A673 (cell line): ENCODE results near the gene C3orf20. TPM values are rescaled to one million over a fixed set of nuclear protein-coding genes. Genes with fewer than 3 reads are reported as not detected.

ENCODE experiments used
- BruUV-seq: library from RNA; stranded (reverse); fragments of 400-500 nt; replicated peaks from 2 replicates; lab custom pipeline; 2021; lab: Mats Ljungman, UMichigan
- CTCF ChIA-PET: fragments of 300-600 bp; sonication (Branson Sonifier 250); formaldehyde crosslinking; loops from one replicate; lab custom pipeline; 2022; ENCODE audit warnings: antibody characterized with exemption; lab: Charles Lee
- POLR2A ChIA-PET: fragments of 300-600 bp; sonication (Branson Sonifier 250); formaldehyde crosslinking; loops from one replicate; lab custom pipeline; 2022; ENCODE audit warnings: antibody characterized with exemption; ENCODE audit not compliant: low non-redundant PET; lab: Charles Lee
- DNase-seq: peaks from one replicate; pipeline ENCODE4 v3.0.0-alpha.2; 2015; ENCODE audit warnings: low spot score
- H3K27ac ChIP-seq: fragments of 200-600 bp; sonication (generic); 2 replicates; pipeline ENCODE4 v1.5.1; 2016; ENCODE audit warnings: mixed run types, low read depth, mild to moderate bottlenecking, mixed read lengths, antibody characterized with exemption, low read length; ENCODE audit not compliant: poor library complexity, severe bottlenecking
- H3K27me3 ChIP-seq: fragments of 200-600 bp; sonication (generic); replicated peaks from 2 replicates; pipeline ENCODE4 v1.6.1; 2017; ENCODE audit warnings: mixed run types, low read depth, mild to moderate bottlenecking, mixed read lengths, antibody characterized with exemption, low read length; ENCODE audit not compliant: insufficient read depth, poor library complexity
- H3K36me3 ChIP-seq: fragments of 200-600 bp; sonication (generic); 2 replicates; pipeline ENCODE4 v1.6.1; 2016; ENCODE audit warnings: mixed run types, mild to moderate bottlenecking, mixed read lengths, antibody characterized with exemption, low read length; ENCODE audit not compliant: insufficient read depth, poor library complexity, severe bottlenecking
- H3K4me1 ChIP-seq: fragments of 200-600 bp; sonication (generic); 2 replicates; pipeline ENCODE4 v1.6.1; 2017; ENCODE audit warnings: mixed run types, mild to moderate bottlenecking, mixed read lengths, antibody characterized with exemption, low read length; ENCODE audit not compliant: insufficient read depth, poor library complexity, severe bottlenecking
- H3K4me3 ChIP-seq: fragments of 200-600 bp; sonication (generic); 2 replicates; pipeline ENCODE4 v1.5.1; 2016; ENCODE audit warnings: low read depth, mixed run types, mild to moderate bottlenecking, mixed read lengths, low read length; ENCODE audit not compliant: poor library complexity, severe bottlenecking
- H3K9me3 ChIP-seq: fragments of 200-600 bp; sonication (generic); 2 replicates; pipeline ENCODE4 v1.6.1; 2016; ENCODE audit warnings: mixed run types, low read depth, mild to moderate bottlenecking, mixed read lengths, antibody characterized with exemption, low read length; ENCODE audit not compliant: poor library complexity, severe bottlenecking
- EZH2 ChIP-seq: fragments of 200-600 bp; sonication (generic); IDR thresholded peaks from 2 replicates; pipeline ENCODE4 v1.6.1; 2017; ENCODE audit warnings: borderline replicate concordance, low read depth, mild to moderate bottlenecking, mixed read lengths, antibody characterized with exemption, low read length; ENCODE audit not compliant: poor library complexity, severe bottlenecking
- intact Hi-C: fragments of 100-400 bp; cut with micrococcal nuclease; formaldehyde crosslinking; loops from one replicate; pipeline ENCODE4 v1.10.0; 2022; ENCODE audit not compliant: unreplicated experiment
- total RNA-seq: library from RNA; stranded (reverse); gene quantifications from 2 replicates; pipeline ENCODE4 v1.2.3, GENCODE V29; 2021
- TF ChIP-seq, protein P1 (sequence below): fragments of 300-800, 200-600 bp; sonication (generic); conservative IDR thresholded peaks from 2 replicates; pipeline ENCODE4 v1.5.1; 2017; ENCODE audit warnings: low read depth, mild to moderate bottlenecking, antibody characterized with exemption, low read length, moderate library complexity, mixed read lengths

C3orf20 gene
- total RNA-seq, 1 experiment from 2014 or later, result 0.17 TPM

DNA sequence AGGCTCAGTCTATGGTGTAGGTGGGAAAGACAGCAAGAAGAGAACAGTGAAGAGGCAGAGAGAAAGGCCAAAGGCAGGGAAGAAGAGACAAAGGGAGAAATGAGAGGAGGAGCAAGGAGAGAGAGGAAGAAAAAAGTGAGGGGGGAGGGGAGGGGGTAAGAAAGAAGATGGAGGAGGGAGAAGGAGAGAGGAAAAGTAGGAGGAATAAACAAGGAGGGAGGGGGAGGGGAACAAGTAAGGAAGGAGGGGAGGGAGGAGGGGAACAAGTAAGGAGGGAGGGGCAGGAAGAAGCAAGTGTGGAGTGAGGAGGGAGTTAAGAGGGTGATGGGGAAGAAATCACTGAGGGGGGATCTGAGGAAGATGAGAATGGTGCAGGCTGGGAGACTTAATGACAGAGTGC is 98.3 kb downstream of the C3orf20 start:
- H3K36me3 ChIP-seq, result no peaks in the 10 kb centered on the region
- no peaks in the 10 kb centered on the region for H3K9me3 ChIP-seq
- no peak overlapping the region for H3K27ac ChIP-seq
- no peak overlapping the region for H3K4me3 ChIP-seq
- no peak for DNase-seq
- TF ChIP-seq, protein P1, sequence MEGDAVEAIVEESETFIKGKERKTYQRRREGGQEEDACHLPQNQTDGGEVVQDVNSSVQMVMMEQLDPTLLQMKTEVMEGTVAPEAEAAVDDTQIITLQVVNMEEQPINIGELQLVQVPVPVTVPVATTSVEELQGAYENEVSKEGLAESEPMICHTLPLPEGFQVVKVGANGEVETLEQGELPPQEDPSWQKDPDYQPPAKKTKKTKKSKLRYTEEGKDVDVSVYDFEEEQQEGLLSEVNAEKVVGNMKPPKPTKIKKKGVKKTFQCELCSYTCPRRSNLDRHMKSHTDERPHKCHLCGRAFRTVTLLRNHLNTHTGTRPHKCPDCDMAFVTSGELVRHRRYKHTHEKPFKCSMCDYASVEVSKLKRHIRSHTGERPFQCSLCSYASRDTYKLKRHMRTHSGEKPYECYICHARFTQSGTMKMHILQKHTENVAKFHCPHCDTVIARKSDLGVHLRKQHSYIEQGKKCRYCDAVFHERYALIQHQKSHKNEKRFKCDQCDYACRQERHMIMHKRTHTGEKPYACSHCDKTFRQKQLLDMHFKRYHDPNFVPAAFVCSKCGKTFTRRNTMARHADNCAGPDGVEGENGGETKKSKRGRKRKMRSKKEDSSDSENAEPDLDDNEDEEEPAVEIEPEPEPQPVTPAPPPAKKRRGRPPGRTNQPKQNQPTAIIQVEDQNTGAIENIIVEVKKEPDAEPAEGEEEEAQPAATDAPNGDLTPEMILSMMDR, result no peak
- TF ChIP-seq EZH2, result no peak
- H3K4me1 ChIP-seq, result no peaks in the 10 kb centered on the region
- no peaks in the 10 kb centered on the region for H3K27me3 ChIP-seq
- intact Hi-C loops, result loop anchor here (10.0 kb wide), 1 partner anchor 98 kb away; the partner anchor contains the start of gene C3orf20
- POLR2A ChIA-PET, result no interaction called here
- CTCF ChIA-PET, result no interaction called here
- no TSS peak for BruUV-seq

DNA sequence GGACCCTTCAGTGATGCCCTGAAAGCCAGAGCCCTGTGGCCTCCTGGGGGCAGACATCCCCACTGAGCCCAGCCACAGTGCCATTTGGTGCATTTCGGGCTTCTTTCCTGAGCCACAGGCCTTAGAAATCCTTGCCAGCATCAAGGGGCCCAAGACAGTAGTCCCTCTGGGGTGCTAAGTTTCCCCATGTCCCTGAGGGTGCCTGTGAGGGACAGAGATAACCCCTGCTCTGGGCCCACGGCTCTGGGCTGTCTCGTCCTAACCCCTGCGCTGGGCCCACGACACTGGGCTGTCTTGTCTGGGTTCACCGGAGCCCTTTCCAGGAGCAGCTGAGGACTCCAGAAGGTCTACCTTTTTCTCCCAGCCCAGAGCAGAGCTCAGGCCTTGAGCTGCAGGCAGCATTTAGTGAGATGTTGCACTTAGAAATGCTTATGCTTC is 98.8 kb downstream of the C3orf20 start:
- ChIA-PET CTCF (no interaction called here), POLR2A (no interaction called here)
- Histone ChIP-seq H3K27me3 (no peaks in the 10 kb centered on the region), H3K9me3 (no peaks in the 10 kb centered on the region), H3K4me3 (no peak overlapping the region), H3K36me3 (no peaks in the 10 kb centered on the region), H3K27ac (no peak overlapping the region), H3K4me1 (no peaks in the 10 kb centered on the region)
- intact Hi-C loops, result loop anchor here (10.0 kb wide), 1 partner anchor 99 kb away; the partner anchor contains the start of gene C3orf20
- BruUV-seq, result no TSS peak
- TF ChIP-seq, protein P1, result no peak
- no peak for TF ChIP-seq EZH2
- no peak for DNase-seq

DNA sequence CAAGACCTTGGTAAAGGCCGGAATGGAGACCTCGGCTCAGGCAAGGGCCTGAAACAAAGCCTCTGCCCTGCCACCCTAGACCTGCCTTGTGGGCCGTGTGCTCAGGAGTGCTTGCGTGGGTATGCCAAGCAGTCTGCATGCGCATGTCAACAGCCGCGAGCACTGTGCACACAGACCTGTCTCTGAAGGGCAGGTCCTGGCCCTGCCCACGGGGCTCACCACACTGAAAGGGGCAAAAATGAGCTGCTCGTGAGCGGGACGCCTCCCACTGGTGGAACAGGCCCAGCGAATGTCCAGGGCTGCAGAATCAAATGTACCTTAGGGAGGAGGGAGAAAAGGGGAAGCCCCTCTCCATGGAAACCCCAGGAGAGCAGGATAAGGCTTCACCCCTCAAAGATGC is 99.5 kb downstream of the C3orf20 start:
- no peak for DNase-seq
- Histone ChIP-seq H3K27ac (no peak overlapping the region), H3K27me3 (no peaks in the 10 kb centered on the region), H3K4me3 (no peak overlapping the region), H3K4me1 (no peaks in the 10 kb centered on the region), H3K9me3 (peaks cover 3% of the 10 kb centered on the region), H3K36me3 (no peaks in the 10 kb centered on the region)
- ChIA-PET CTCF (no interaction called here), POLR2A (no interaction called here)
- no TSS peak for BruUV-seq
- intact Hi-C loops, result loop anchor here (10.0 kb wide), 1 partner anchor 100 kb away; the partner anchor contains the start of gene C3orf20
- TF ChIP-seq, protein P1, result no peak
- TF ChIP-seq EZH2, result no peak
